Bronchial epithelial cell (primary cell): Measurements from ENCODE around the gene PAX2. TPM values are rescaled to one million over a fixed set of nuclear protein-coding genes. Genes with fewer than 3 reads are reported as not detected.

ENCODE experiments used
- DNase-seq: peaks from one replicate; pipeline ENCODE4 v3.0.0-alpha.2; 2010; ENCODE audit warnings: low read depth
- FAIRE-seq: peaks from 2 replicates; lab custom pipeline; 2011; peaks lifted over from hg19 to GRCh38; lab: Jason Lieb, UNC
- H3K27me3 ChIP-seq: 2 replicates; pipeline ENCODE4 v1.5.1; 2011; ENCODE audit warnings: low read length; ENCODE audit not compliant: control insufficient read depth, insufficient read depth
- H3K36me3 ChIP-seq: 2 replicates; pipeline ENCODE4 v1.5.1; 2011; ENCODE audit warnings: low read length; ENCODE audit not compliant: control insufficient read depth, insufficient read depth
- H3K4me3 ChIP-seq: 2 replicates; pipeline ENCODE4 v1.5.1; 2011; ENCODE audit warnings: mild to moderate bottlenecking, low read depth, low read length, control low read depth
- CTCF ChIP-seq: IDR thresholded peaks from 2 replicates; pipeline ENCODE4 v1.5.1; 2011; ENCODE audit warnings: mild to moderate bottlenecking, moderate library complexity, low read length, control low read depth, inconsistent platforms; ENCODE audit not compliant: insufficient read depth, severe bottlenecking
- total RNA-seq: library from RNA; depleted of rRNA; stranded (reverse); fragments of >200 nt; gene quantifications from 2 replicates; pipeline ENCODE4 v1.2.1, GENCODE V29; 2014

PAX2 gene
- total RNA-seq, 1 donor from 2014 or later: not detected

GRCh38 chr10:100792574-100792973, 47.2 kb downstream of the PAX2 start:
- TF ChIP-seq CTCF: no peak
- no peak overlapping the region for H3K4me3 ChIP-seq
- peaks cover 5% of the 10 kb centered on the region for H3K27me3 ChIP-seq
- H3K36me3 ChIP-seq: no peaks in the 10 kb centered on the region
- DNase-seq: no peak
- FAIRE-seq: no peak

- Histone ChIP-seq H3K27me3 (peaks cover 2% of the 10 kb centered on the region), H3K4me3 (no peak overlapping the region), H3K36me3 (no peaks in the 10 kb centered on the region)
- TF ChIP-seq CTCF: no peak
- FAIRE-seq: no peak
- no peak for DNase-seq
Measured at GRCh38 chr10:100793055-100793454, 47.7 kb downstream of the PAX2 start.

GRCh38 chr10:100799881-100800280, 54.5 kb downstream of the PAX2 start:
- TF ChIP-seq CTCF: no peak
- H3K27me3 ChIP-seq: peaks cover 25% of the 10 kb centered on the region
- DNase-seq: no peak
- H3K4me3 ChIP-seq: no peak overlapping the region
- no peak for FAIRE-seq
- H3K36me3 ChIP-seq: no peaks in the 10 kb centered on the region

- no peaks in the 10 kb centered on the region for H3K36me3 ChIP-seq
- peaks cover 28% of the 10 kb centered on the region for H3K27me3 ChIP-seq
- H3K4me3 ChIP-seq: no peak overlapping the region
- FAIRE-seq (no peak), DNase-seq (no peak)
- TF ChIP-seq CTCF: no peak
Measured at GRCh38 chr10:100800931-100801330, 55.5 kb downstream of the PAX2 start.

GRCh38 chr10:100802196-100802595, 56.8 kb downstream of the PAX2 start:
- DNase-seq (no peak), FAIRE-seq (no peak)
- no peak for TF ChIP-seq CTCF
- Histone ChIP-seq H3K4me3 (no peak overlapping the region), H3K36me3 (no peaks in the 10 kb centered on the region), H3K27me3 (peaks cover 33% of the 10 kb centered on the region)

GRCh38 chr10:100802607-100803006, 57.2 kb downstream of the PAX2 start:
- DNase-seq (no peak), FAIRE-seq (no peak)
- Histone ChIP-seq H3K4me3 (no peak overlapping the region), H3K36me3 (no peaks in the 10 kb centered on the region), H3K27me3 (peaks cover 33% of the 10 kb centered on the region)
- TF ChIP-seq CTCF: no peak
